NCI-H1930 (cell line): Measurements from ENCODE around the gene TLE7.

Experiments used
- DNase-seq, 2 experiments: peaks; one replicate each; lab custom pipeline; 2025; lab: John Stamatoyannopoulos, UW

Gene TLE7

GRCh38 chr16:71442051-71442440 is at the start of gene TLE7:
TLE7 (minus strand) TSS chr16:71442054; CDS start chr16:71433324, 8,730 bp downstream.
- no peak for DNase-seq

- DNase-seq, result no peak
These were observed 49.2 kb upstream of the TLE7 start for GRCh38 chr16:71491054-71491453.

- DNase-seq, result no peak
These were observed 48.5 kb upstream of the TLE7 start for GRCh38 chr16:71490361-71490760.

GRCh38 chr16:71489122-71489521 is 47.3 kb upstream of the TLE7 start, which contains the start of gene ZNF19:
ZNF19 (minus strand) TSS chr16:71489324; CDS start chr16:71482114, 7,210 bp downstream.
- DNase-seq, result no peak

- peak; percentile 63 to 75 for DNase-seq
These were observed 42.4 kb upstream of the TLE7 start for GRCh38 chr16:71484006-71484893.

GRCh38 chr16:71482569-71482968 is 40.7 kb upstream of the TLE7 start:
- DNase-seq, result no peak

- no peak for DNase-seq
These were observed 39.1 kb upstream of the TLE7 start for GRCh38 chr16:71480956-71481355.

- DNase-seq, result peak in 1 of 2 experiments; percentile 1
These were observed 37.6 kb upstream of the TLE7 start for GRCh38 chr16:71479420-71479819.

GRCh38 chr16:71476457-71477124 is 34.7 kb upstream of the TLE7 start:
- no peak for DNase-seq

GRCh38 chr16:71474864-71475263 is 33.0 kb upstream of the TLE7 start:
- no peak for DNase-seq

GRCh38 chr16:71473891-71474290 is 32.0 kb upstream of the TLE7 start:
- DNase-seq, result no peak

GRCh38 chr16:71472931-71473330 is 31.1 kb upstream of the TLE7 start:
- DNase-seq, result no peak

GRCh38 chr16:71472051-71472450 is 30.2 kb upstream of the TLE7 start:
- DNase-seq, result no peak

- DNase-seq, result no peak
These were observed 26.0 kb upstream of the TLE7 start for GRCh38 chr16:71467810-71468209.

GRCh38 chr16:71464231-71464630 is 22.4 kb upstream of the TLE7 start:
- DNase-seq, result no peak

GRCh38 chr16:71461686-71462648 is 20.1 kb upstream of the TLE7 start, which contains the start of gene ZNF23:
ZNF23 (minus strand) TSS chr16:71462247; CDS start chr16:71456796, 5,451 bp downstream.
- DNase-seq, result peak; percentile 42 to 55

GRCh38 chr16:71460941-71461340 is 19.1 kb upstream of the TLE7 start:
- DNase-seq, result no peak

- DNase-seq, result no peak
These were observed 18.4 kb upstream of the TLE7 start for GRCh38 chr16:71460236-71460635.

- DNase-seq, result no peak
These were observed 17.7 kb upstream of the TLE7 start for GRCh38 chr16:71459510-71459909.

- no peak for DNase-seq
These were observed 14.9 kb upstream of the TLE7 start for GRCh38 chr16:71456801-71457200.

GRCh38 chr16:71453036-71453435 is 11.2 kb upstream of the TLE7 start:
- no peak for DNase-seq

- no peak for DNase-seq
These were observed 7.2 kb upstream of the TLE7 start for GRCh38 chr16:71449020-71449419.
